ENCODE data around the gene ISL2. TPM values are rescaled to one million over a fixed set of nuclear protein-coding genes. Genes with fewer than 3 reads are reported as not detected.

ISL2 gene
- total and polyA plus RNA-seq, 2 of the 13 experiments (the other 11 are each of a cell fraction or from before 2014, with no cell fraction given), result 4.3 to 5.1 TPM

DNA sequence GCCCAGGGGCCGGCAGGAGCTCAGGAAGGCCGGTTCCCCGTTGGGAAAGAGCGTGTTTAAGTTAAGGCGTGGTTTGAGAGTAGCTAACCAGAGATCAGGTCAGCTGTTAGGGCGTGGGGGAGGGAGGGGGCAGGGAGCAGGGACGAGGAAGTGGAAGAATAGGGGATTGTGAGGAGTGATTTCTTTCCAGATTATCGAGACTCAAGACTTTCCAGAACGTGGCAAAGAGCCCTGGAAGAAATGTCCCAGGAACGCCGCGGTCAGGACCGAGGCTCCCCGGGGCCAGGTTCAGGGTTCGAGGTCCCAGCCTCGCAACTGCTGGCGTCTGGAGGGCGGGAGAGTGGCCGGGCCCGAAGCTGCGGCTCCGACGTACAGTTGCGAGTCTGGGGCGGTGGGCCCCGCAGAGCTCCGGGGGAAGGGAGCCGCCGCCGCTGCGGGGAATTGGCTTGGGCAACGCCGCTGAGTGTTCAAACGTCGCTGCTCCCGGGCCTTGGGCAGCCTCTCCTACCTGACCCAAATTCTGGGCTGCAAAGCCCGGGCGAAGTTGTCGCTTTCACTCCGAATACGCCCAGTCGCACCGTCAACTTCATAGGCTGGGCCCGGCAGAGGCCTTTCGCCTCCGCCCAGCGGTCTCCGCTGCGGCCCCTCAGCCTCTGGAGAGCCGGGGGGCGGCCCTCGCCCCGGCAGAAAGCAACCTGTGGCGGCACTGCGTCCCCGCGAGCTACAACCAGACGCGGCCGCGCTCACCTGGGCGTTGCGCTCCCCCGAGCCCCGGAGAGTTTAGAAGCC lies 9.5 kb downstream of the ISL2 start (continued):
- TF ChIP-seq, protein P1, sequence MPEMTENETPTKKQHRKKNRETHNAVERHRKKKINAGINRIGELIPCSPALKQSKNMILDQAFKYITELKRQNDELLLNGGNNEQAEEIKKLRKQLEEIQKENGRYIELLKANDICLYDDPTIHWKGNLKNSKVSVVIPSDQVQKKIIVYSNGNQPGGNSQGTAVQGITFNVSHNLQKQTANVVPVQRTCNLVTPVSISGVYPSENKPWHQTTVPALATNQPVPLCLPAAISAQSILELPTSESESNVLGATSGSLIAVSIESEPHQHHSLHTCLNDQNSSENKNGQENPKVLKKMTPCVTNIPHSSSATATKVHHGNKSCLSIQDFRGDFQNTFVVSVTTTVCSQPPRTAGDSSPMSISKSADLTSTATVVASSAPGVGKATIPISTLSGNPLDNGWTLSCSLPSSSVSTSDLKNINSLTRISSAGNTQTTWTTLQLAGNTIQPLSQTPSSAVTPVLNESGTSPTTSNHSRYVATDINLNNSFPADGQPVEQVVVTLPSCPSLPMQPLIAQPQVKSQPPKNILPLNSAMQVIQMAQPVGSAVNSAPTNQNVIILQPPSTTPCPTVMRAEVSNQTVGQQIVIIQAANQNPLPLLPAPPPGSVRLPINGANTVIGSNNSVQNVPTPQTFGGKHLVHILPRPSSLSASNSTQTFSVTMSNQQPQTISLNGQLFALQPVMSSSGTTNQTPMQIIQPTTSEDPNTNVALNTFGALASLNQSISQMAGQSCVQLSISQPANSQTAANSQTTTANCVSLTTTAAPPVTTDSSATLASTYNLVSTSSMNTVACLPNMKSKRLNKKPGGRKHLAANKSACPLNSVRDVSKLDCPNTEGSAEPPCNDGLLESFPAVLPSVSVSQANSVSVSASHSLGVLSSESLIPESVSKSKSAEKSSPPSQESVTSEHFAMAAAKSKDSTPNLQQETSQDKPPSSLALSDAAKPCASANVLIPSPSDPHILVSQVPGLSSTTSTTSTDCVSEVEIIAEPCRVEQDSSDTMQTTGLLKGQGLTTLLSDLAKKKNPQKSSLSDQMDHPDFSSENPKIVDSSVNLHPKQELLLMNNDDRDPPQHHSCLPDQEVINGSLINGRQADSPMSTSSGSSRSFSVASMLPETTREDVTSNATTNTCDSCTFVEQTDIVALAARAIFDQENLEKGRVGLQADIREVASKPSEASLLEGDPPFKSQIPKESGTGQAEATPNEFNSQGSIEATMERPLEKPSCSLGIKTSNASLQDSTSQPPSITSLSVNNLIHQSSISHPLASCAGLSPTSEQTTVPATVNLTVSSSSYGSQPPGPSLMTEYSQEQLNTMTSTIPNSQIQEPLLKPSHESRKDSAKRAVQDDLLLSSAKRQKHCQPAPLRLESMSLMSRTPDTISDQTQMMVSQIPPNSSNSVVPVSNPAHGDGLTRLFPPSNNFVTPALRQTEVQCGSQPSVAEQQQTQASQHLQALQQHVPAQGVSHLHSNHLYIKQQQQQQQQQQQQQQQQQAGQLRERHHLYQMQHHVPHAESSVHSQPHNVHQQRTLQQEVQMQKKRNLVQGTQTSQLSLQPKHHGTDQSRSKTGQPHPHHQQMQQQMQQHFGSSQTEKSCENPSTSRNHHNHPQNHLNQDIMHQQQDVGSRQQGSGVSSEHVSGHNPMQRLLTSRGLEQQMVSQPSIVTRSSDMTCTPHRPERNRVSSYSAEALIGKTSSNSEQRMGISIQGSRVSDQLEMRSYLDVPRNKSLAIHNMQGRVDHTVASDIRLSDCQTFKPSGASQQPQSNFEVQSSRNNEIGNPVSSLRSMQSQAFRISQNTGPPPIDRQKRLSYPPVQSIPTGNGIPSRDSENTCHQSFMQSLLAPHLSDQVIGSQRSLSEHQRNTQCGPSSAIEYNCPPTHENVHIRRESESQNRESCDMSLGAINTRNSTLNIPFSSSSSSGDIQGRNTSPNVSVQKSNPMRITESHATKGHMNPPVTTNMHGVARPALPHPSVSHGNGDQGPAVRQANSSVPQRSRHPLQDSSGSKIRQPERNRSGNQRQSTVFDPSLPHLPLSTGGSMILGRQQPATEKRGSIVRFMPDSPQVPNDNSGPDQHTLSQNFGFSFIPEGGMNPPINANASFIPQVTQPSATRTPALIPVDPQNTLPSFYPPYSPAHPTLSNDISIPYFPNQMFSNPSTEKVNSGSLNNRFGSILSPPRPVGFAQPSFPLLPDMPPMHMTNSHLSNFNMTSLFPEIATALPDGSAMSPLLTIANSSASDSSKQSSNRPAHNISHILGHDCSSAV (CRISPR knock-in tag; IDR thresholded peaks at IDR 0.05; ENCODE audit: borderline replicate concordance), result no peak; the same call in 1 of the 2 replicates
- TF ChIP-seq, protein P2, sequence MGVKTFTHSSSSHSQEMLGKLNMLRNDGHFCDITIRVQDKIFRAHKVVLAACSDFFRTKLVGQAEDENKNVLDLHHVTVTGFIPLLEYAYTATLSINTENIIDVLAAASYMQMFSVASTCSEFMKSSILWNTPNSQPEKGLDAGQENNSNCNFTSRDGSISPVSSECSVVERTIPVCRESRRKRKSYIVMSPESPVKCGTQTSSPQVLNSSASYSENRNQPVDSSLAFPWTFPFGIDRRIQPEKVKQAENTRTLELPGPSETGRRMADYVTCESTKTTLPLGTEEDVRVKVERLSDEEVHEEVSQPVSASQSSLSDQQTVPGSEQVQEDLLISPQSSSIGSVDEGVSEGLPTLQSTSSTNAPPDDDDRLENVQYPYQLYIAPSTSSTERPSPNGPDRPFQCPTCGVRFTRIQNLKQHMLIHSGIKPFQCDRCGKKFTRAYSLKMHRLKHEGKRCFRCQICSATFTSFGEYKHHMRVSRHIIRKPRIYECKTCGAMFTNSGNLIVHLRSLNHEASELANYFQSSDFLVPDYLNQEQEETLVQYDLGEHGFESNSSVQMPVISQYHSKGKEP (CRISPR knock-in tag; IDR thresholded peaks at IDR 0.05), result no peak
- TF ChIP-seq ASH2L (IDR thresholded peaks at IDR 0.05; ENCODE audit: insufficient read length, low read depth, low read length) (peak; percentile 49), ZNF317 (CRISPR knock-in tag; IDR thresholded peaks at IDR 0.05) (peak; percentile 55; the same call in 1 of the 2 replicates), ZIK1 (CRISPR knock-in tag; IDR thresholded peaks at IDR 0.05; ENCODE audit: borderline replicate concordance, low read depth) (0 out of 2 replicates have a peak, but pooled peaks have one; percentile 24), NCOA2 (CRISPR knock-in tag; IDR thresholded peaks at IDR 0.05) (peak; percentile 35; the same call in 1 of the 2 replicates), ZNF292 (CRISPR knock-in tag; IDR thresholded peaks at IDR 0.05; ENCODE audit: borderline replicate concordance, low read depth) (peak; percentile 47; the same call in 1 of the 2 replicates), RNF2 (conservative IDR thresholded peaks at IDR 0.05; ENCODE audit: low read depth) (no peak), HIVEP1 (CRISPR knock-in tag; IDR thresholded peaks at IDR 0.05) (peak; percentile 15; the same call in 1 of the 2 replicates), JARID2 (CRISPR knock-in tag; IDR thresholded peaks at IDR 0.05; ENCODE audit: insufficient replicate concordance) (no peak), HCFC1 (IDR thresholded peaks at IDR 0.05; ENCODE audit: low read depth, low read length) (no peak), ZNF615 (CRISPR knock-in tag; IDR thresholded peaks at IDR 0.05; ENCODE audit: borderline replicate concordance) (0 out of 2 replicates have a peak, but pooled peaks have one; percentile 33), MYC (CRISPR knock-in tag; IDR thresholded peaks at IDR 0.05; ENCODE audit: borderline replicate concordance) (peak; percentile 48; the same call in 1 of the 2 replicates)
- TF ChIP-seq, protein P3, sequence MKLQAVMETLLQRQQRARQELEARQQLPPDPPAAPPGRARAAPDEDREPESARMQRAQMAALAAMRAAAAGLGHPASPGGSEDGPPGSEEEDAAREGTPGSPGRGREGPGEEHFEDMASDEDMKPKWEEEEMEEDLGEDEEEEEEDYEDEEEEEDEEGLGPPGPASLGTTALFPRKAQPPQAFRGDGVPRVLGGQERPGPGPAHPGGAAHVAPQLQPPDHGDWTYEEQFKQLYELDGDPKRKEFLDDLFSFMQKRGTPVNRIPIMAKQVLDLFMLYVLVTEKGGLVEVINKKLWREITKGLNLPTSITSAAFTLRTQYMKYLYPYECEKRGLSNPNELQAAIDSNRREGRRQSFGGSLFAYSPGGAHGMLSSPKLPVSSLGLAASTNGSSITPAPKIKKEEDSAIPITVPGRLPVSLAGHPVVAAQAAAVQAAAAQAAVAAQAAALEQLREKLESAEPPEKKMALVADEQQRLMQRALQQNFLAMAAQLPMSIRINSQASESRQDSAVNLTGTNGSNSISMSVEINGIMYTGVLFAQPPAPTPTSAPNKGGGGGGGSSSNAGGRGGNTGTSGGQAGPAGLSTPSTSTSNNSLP (IDR thresholded peaks at IDR 0.05; ENCODE audit: low read depth, low read length), result no peak
- TF ChIP-seq, protein P4, sequence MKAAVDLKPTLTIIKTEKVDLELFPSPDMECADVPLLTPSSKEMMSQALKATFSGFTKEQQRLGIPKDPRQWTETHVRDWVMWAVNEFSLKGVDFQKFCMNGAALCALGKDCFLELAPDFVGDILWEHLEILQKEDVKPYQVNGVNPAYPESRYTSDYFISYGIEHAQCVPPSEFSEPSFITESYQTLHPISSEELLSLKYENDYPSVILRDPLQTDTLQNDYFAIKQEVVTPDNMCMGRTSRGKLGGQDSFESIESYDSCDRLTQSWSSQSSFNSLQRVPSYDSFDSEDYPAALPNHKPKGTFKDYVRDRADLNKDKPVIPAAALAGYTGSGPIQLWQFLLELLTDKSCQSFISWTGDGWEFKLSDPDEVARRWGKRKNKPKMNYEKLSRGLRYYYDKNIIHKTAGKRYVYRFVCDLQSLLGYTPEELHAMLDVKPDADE (CRISPR knock-in tag; IDR thresholded peaks at IDR 0.05), result no peak
